Ovary (tissue), 9 donors: ENCODE data around the gene NUP160. TPM values are rescaled to one million over a fixed set of nuclear protein-coding genes. Genes with fewer than 3 reads are reported as not detected.

Experiments used
- DNase-seq, 5 donors: peaks; one replicate each; pipeline ENCODE4 v3.0.0-alpha.2; 2019 to 2020
- H3K27ac ChIP-seq, 2 donors: fragments of 200-600 bp; one replicate each; pipeline versions ENCODE4 v1.5.1 to v1.8.0; 2019 to 2022
- H3K27me3 ChIP-seq: fragments of 200-600 bp; one replicate; pipeline ENCODE4 v1.8.0; 2022
- H3K36me3 ChIP-seq: fragments of 200-600 bp; sonication (generic); one replicate; pipeline ENCODE4 v1.5.1; 2019
- H3K4me1 ChIP-seq: one replicate; pipeline ENCODE4 v1.8.1; 2013; ENCODE audit warnings: mild to moderate bottlenecking, moderate library complexity; ENCODE audit not compliant: insufficient read depth
- H3K4me3 ChIP-seq: fragments of 200-600 bp; sonication (generic); one replicate; pipeline ENCODE4 v1.5.1; 2017
- H3K9me3 ChIP-seq, 2 donors: fragments of 200-600 bp in 1 of 2; sonication (generic) in 1 of 2; one replicate each; pipeline versions ENCODE4 v1.5.1 to v1.8.1; 2013 to 2019; ENCODE audit warnings: mild to moderate bottlenecking in 1 of 2, moderate library complexity in 1 of 2
- CTCF ChIP-seq, 3 donors: fragments of 450-650 bp in 2 of 3; fragments of 200-600 bp in 1 of 3; IDR thresholded peaks; one replicate each; pipeline versions ENCODE4 v1.5.1 to v1.8.0; 2016 to 2022; ENCODE audit warnings: antibody characterized with exemption in 3 of 3, mild to moderate bottlenecking in 1 of 3
- EP300 ChIP-seq: sonication (generic); formaldehyde crosslinking; IDR thresholded peaks from one replicate; pipeline ENCODE4 v1.6.1; 2017; ENCODE audit warnings: antibody characterized with exemption
- POLR2A ChIP-seq: fragments of 450-650 bp; IDR thresholded peaks from one replicate; pipeline ENCODE4 v1.6.1; 2017; ENCODE audit warnings: antibody characterized with exemption, mild to moderate bottlenecking, moderate library complexity
- WGBS, 3 donors: extraction: QIAGEN DNeasy Blood & Tissue Kit in 1 of 3; methylation state at CpG; one replicate each; pipeline versions ENCODE4 v1.1.5 to v1.1.7; 2013 to 2017; 5-methylcytosine and 5-hydroxymethylcytosine counted together
- intact Hi-C, 4 donors: fragments of 100-400 bp; cut with DNase I; formaldehyde crosslinking; loops; one replicate each; pipeline versions ENCODE4 v1.11.0 to v1.15.1; 2022 to 2023
- polyA plus RNA-seq, 2 donors: library from polyadenylated mRNA; stranded (reverse); fragments of 200-250 nt in 1 of 2; fragments of 350-450 nt in 1 of 2; fragmentation: Illumina TruSeq in 1 of 2; extraction: RNeasy Lipid Tissue Mini Kit (QIAGEN cat#74804) in 1 of 2; gene quantifications; one replicate each; pipeline ENCODE4 v1.2.3, GENCODE V29; 2013 to 2014
- total RNA-seq, 7 donors: library from RNA; depleted of rRNA in 2 of 7; stranded (reverse); fragments of >200 nt in 2 of 7; fragmentation: NEBNext Ultra II Directional in 3 of 7; extraction: Animal tissue kit (Norgen Biotek cat#: 25700) in 3 of 7; gene quantifications; one replicate each; pipeline versions ENCODE4 v1.1.0 to v1.2.4, GENCODE V29; 2016 to 2023
- donor health status: DM: no; HTN: no; CAD: no; lungs with moderate emphysema.
- donor health status: DM: no; HTN: no; CAD: no.
- donor health status: Bipolar disorder and iron deficiency.
- donor health status: DM: yes; HTN: yes; CAD: no.
- donor health status: DM: no; HTN: no; CAD: no.
- donor health status: DM: yes; HTN: yes; CAD: no.

The NUP160 gene
- total and polyA plus RNA-seq, 9 donors, result 21.3 to 48.5 (median 31.6) TPM

- no peak for TF ChIP-seq EP300
- no peak for TF ChIP-seq POLR2A
- TF ChIP-seq CTCF (IDR thresholded peaks at IDR 0.05), result no peak
- H3K27ac ChIP-seq, result no peak overlapping the region
- 23 to 34% (median 24%) methylated on average over 4 of the region's 4 CpGs for WGBS, 3 donors
Observed at GRCh38 chr11:47863189-47863897, 15.2 kb upstream of the NUP160 start.

GRCh38 chr11:47861728-47862127 lies 13.6 kb upstream of the NUP160 start:
- intact Hi-C loops, result no loop called here
- WGBS, 3 donors, result 87 to 94% (median 92%) methylated on average over 4 of the region's 4 CpGs
- H3K9me3 ChIP-seq, result no peaks in the 10 kb centered on the region
- TF ChIP-seq EP300 (no peak), POLR2A (no peak), CTCF (IDR thresholded peaks at IDR 0.05) (no peak)
- H3K36me3 ChIP-seq, result no peaks in the 10 kb centered on the region
- no peak overlapping the region for H3K27ac ChIP-seq
- H3K4me3 ChIP-seq, result no peak overlapping the region
- H3K4me1 ChIP-seq, result peaks cover 2% of the 10 kb centered on the region
- no peaks in the 10 kb centered on the region for H3K27me3 ChIP-seq
- no peak for DNase-seq

More at GRCh38 chr11:47863189-47863897, 15.2 kb upstream of the NUP160 start:
- no peaks in the 10 kb centered on the region for H3K27me3 ChIP-seq
- H3K4me1 ChIP-seq, result peaks cover 2% of the 10 kb centered on the region
- no peak for DNase-seq
- no peak overlapping the region for H3K4me3 ChIP-seq
- no peaks in the 10 kb centered on the region for H3K9me3 ChIP-seq
- H3K36me3 ChIP-seq, result no peaks in the 10 kb centered on the region
- intact Hi-C loops, result no loop called here

- Histone ChIP-seq H3K27ac (no peak overlapping the region), H3K4me1 (peaks cover 2% of the 10 kb centered on the region), H3K36me3 (no peaks in the 10 kb centered on the region), H3K9me3 (no peaks in the 10 kb centered on the region), H3K27me3 (no peaks in the 10 kb centered on the region), H3K4me3 (no peak overlapping the region)
- DNase-seq, result no peak
- 72 to 75% (median 74%) methylated on average over 6 of the region's 6 CpGs for WGBS, 3 donors
- intact Hi-C loops, result no loop called here
- TF ChIP-seq POLR2A (no peak), CTCF (IDR thresholded peaks at IDR 0.05) (no peak), EP300 (no peak)
Observed at GRCh38 chr11:47860536-47860935, 12.4 kb upstream of the NUP160 start.

GRCh38 chr11:47857892-47858543 lies 9.9 kb upstream of the NUP160 start:
- Histone ChIP-seq H3K4me1 (peaks cover 1% of the 10 kb centered on the region), H3K4me3 (no peak overlapping the region), H3K36me3 (no peaks in the 10 kb centered on the region), H3K27me3 (no peaks in the 10 kb centered on the region), H3K27ac (no peak overlapping the region), H3K9me3 (no peaks in the 10 kb centered on the region)
- no peak for DNase-seq
- 37 to 47% (median 39%) methylated on average over 10 of the region's 10 CpGs for WGBS, 3 donors
- intact Hi-C loops, result no loop called here
- TF ChIP-seq POLR2A, result no peak
- TF ChIP-seq CTCF (IDR thresholded peaks at IDR 0.05), result no peak
- no peak for TF ChIP-seq EP300
